CD8-positive, alpha-beta memory T cell (primary cell): ENCODE measurements around the gene EIF6. TPM values are rescaled to one million over a fixed set of nuclear protein-coding genes. Genes with fewer than 3 reads are reported as not detected.

Experiments
- CTCF ChIA-PET: fragments of 350-600 bp; sonication (Branson Sonifier 250); formaldehyde crosslinking; loops from one replicate; lab custom pipeline; 2021; ENCODE audit warnings: antibody characterized with exemption; lab: Charles Lee
- POLR2A ChIA-PET: fragments of 350-600 bp; sonication (Branson Sonifier 250); formaldehyde crosslinking; loops from one replicate; lab custom pipeline; 2021; ENCODE audit warnings: antibody characterized with exemption; lab: Charles Lee
- DNase-seq, 5 donors: peaks; one replicate each; pipeline versions ENCODE4 v3.0.0 to v3.0.0-alpha.2; 2020 to 2022; ENCODE audit warnings: mixed read lengths in 1 of 5
- H3K27ac ChIP-seq: one replicate; pipeline ENCODE4 v1.7.0; 2013; ENCODE audit warnings: low read depth, mild to moderate bottlenecking, low read length, moderate library complexity
- H3K27me3 ChIP-seq: 2 replicates; pipeline ENCODE4 v1.7.0; 2013; ENCODE audit warnings: low read length, mild to moderate bottlenecking; ENCODE audit not compliant: insufficient read depth, poor library complexity, severe bottlenecking
- H3K36me3 ChIP-seq: 2 replicates; pipeline ENCODE4 v1.7.0; 2013; ENCODE audit warnings: mild to moderate bottlenecking, low read length, moderate library complexity; ENCODE audit not compliant: insufficient read depth
- H3K4me1 ChIP-seq: 2 replicates; pipeline ENCODE4 v1.7.0; 2013; ENCODE audit warnings: mild to moderate bottlenecking, low read length, moderate library complexity; ENCODE audit not compliant: insufficient read depth
- H3K4me3 ChIP-seq: 2 replicates; pipeline ENCODE4 v1.7.0; 2013; ENCODE audit warnings: mild to moderate bottlenecking, low read length
- H3K9me3 ChIP-seq: 2 replicates; pipeline ENCODE4 v1.7.0; 2013; ENCODE audit warnings: mild to moderate bottlenecking, low read length
- H3K27ac Mint-ChIP-seq, 8 donors: one replicate each; pipeline ENCODE4 v1.8.0; 2020 to 2021; ENCODE audit warnings: mixed read lengths in 8 of 8, mild to moderate bottlenecking in 6 of 8, inconsistent platforms in 3 of 8, moderate library complexity in 3 of 8
- H3K27me3 Mint-ChIP-seq, 2 donors: one replicate each; pipeline ENCODE4 v1.8.0; 2020 to 2021; ENCODE audit warnings: mixed read lengths in 2 of 2, mild to moderate bottlenecking in 1 of 2, moderate library complexity in 1 of 2
- H3K36me3 Mint-ChIP-seq, 3 donors: one replicate each; pipeline ENCODE4 v1.8.0; 2020 to 2021; ENCODE audit warnings: mixed read lengths in 3 of 3, inconsistent platforms in 1 of 3, mild to moderate bottlenecking in 1 of 3
- H3K4me1 Mint-ChIP-seq, 3 donors: one replicate each; pipeline ENCODE4 v1.8.0; 2020 to 2021; ENCODE audit warnings: mixed read lengths in 3 of 3, inconsistent platforms in 1 of 3, mild to moderate bottlenecking in 1 of 3
- H3K4me3 Mint-ChIP-seq, 7 donors: one replicate each; pipeline ENCODE4 v1.8.0; 2020 to 2021; ENCODE audit warnings: mixed read lengths in 7 of 7, mild to moderate bottlenecking in 6 of 7, moderate library complexity in 4 of 7, inconsistent platforms in 2 of 7
- H3K9me3 Mint-ChIP-seq, 5 donors: one replicate each; pipeline ENCODE4 v1.8.0; 2020 to 2022; ENCODE audit warnings: mixed read lengths in 5 of 5, mild to moderate bottlenecking in 3 of 5, moderate library complexity in 2 of 5, inconsistent platforms in 1 of 5
- polyA plus RNA-seq: library from polyadenylated mRNA; unstranded; fragments of 300-500 nt; fragmentation: Illumina TruSeq; gene quantifications from one replicate; pipeline ENCODE4 v1.2.3, GENCODE V29; 2021
- total RNA-seq, 2 experiments: library from RNA; stranded (reverse); gene quantifications; one replicate each; pipeline ENCODE4 v1.2.3, GENCODE V29; 2021

Gene EIF6
- total and polyA plus RNA-seq, 3 experiments from 2014 or later = 171 to 207 (median 204) TPM

DNA sequence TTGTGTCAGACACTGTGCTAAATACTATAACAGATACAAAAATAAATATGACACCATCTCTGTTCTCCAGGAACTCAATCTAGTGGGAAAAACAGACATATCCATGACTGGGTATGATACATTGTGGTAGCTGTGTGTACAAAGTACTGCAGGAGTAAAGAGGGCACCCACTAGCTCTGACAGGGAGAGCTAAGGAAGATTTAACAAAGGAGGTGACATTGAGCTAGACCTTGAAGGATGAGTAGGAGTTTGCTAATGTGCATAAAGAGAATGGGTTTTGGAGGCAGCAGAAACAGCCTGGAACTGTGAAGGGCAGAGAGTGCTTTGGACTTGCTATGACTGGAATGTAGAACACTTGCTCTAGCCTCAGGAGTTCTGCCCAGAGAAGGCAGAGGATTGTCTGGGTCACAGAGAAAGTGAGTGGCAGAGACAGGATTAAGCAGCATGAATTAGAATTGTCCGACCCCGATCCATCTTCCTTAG lies 43.7 kb downstream of the EIF6 start:
- H3K36me3 ChIP-seq = no peaks in the 10 kb centered on the region
- Mint-ChIP-seq H3K4me3 (no peak overlapping the region), H3K27me3 (peaks cover 3 to 11% of the 10 kb centered on the region in 2 donors), H3K36me3 (peaks cover 6 to 14% (median 9%) of the 10 kb centered on the region in 3 donors), H3K9me3 (no peaks in the 10 kb centered on the region), H3K4me1 (peaks cover 0 to 7% (median 0%) of the 10 kb centered on the region in 3 donors), H3K27ac (no peak overlapping the region)
- no peak overlapping the region for H3K27ac ChIP-seq
- H3K27me3 ChIP-seq = peaks cover 13% of the 10 kb centered on the region
- H3K4me3 ChIP-seq = no peak overlapping the region
- no peaks in the 10 kb centered on the region for H3K9me3 ChIP-seq
- ChIA-PET POLR2A (no interaction called here), CTCF (interaction anchor here (1.3 to 2.6 kb wide), 2 partner anchors 28 to 63 kb away, joined by 3 to 10 read pairs; no protein-coding TSS in a partner anchor)
- H3K4me1 ChIP-seq = no peaks in the 10 kb centered on the region
- DNase-seq = no peak

GRCh38 chr20:35240083-35240810 lies 44.3 kb downstream of the EIF6 start:
- Mint-ChIP-seq H3K27ac (peak overlapping the region in 2 of 8 donors; percentile 17 to 58), H3K9me3 (no peaks in the 10 kb centered on the region), H3K4me3 (no peak overlapping the region), H3K4me1 (peaks cover 0 to 7% (median 0%) of the 10 kb centered on the region in 3 donors), H3K27me3 (peaks cover 3 to 11% of the 10 kb centered on the region in 2 donors), H3K36me3 (peaks cover 6 to 17% (median 9%) of the 10 kb centered on the region in 3 donors)
- Histone ChIP-seq H3K4me1 (no peaks in the 10 kb centered on the region), H3K4me3 (no peak overlapping the region), H3K9me3 (no peaks in the 10 kb centered on the region), H3K27me3 (peaks cover 13% of the 10 kb centered on the region), H3K36me3 (no peaks in the 10 kb centered on the region), H3K27ac (no peak overlapping the region)
- ChIA-PET CTCF (interaction anchor here (1.3 kb wide), 1 partner anchor 63 kb away, joined by 3 read pairs; no protein-coding TSS in a partner anchor), POLR2A (no interaction called here)
- DNase-seq = no peak

- H3K4me3 Mint-ChIP-seq = no peak overlapping the region
- no peaks in the 10 kb centered on the region for H3K9me3 ChIP-seq
- no peak overlapping the region for H3K27ac ChIP-seq
- H3K27me3 ChIP-seq = peaks cover 13% of the 10 kb centered on the region
- H3K36me3 Mint-ChIP-seq = peaks cover 12 to 28% (median 19%) of the 10 kb centered on the region in 3 donors
- H3K4me3 ChIP-seq = no peak overlapping the region
- ChIA-PET POLR2A (interaction anchor here (0.6 kb wide), 1 partner anchor 57 kb away, joined by 4 read pairs; no protein-coding TSS in a partner anchor), CTCF (no interaction called here)
- peaks cover 8 to 12% of the 10 kb centered on the region in 2 donors for H3K27me3 Mint-ChIP-seq
- DNase-seq = no peak
- H3K4me1 ChIP-seq = no peaks in the 10 kb centered on the region
- H3K4me1 Mint-ChIP-seq = peaks cover 0 to 7% (median 0%) of the 10 kb centered on the region in 3 donors
- H3K9me3 Mint-ChIP-seq = no peaks in the 10 kb centered on the region
- H3K27ac Mint-ChIP-seq = peak overlapping the region in 3 of 8 donors; percentile 31 to 93 (median 35)
- no peaks in the 10 kb centered on the region for H3K36me3 ChIP-seq
Observed at GRCh38 chr20:35238735-35239134, 45.8 kb downstream of the EIF6 start.

- Mint-ChIP-seq H3K36me3 (peaks cover 12 to 28% (median 23%) of the 10 kb centered on the region in 3 donors), H3K27me3 (peaks cover 8 to 12% of the 10 kb centered on the region in 2 donors), H3K4me3 (no peak overlapping the region), H3K4me1 (peaks cover 0 to 7% (median 0%) of the 10 kb centered on the region in 3 donors), H3K27ac (no peak overlapping the region), H3K9me3 (no peaks in the 10 kb centered on the region)
- ChIA-PET POLR2A (no interaction called here), CTCF (no interaction called here)
- Histone ChIP-seq H3K27ac (no peak overlapping the region), H3K4me1 (no peaks in the 10 kb centered on the region), H3K36me3 (no peaks in the 10 kb centered on the region), H3K9me3 (no peaks in the 10 kb centered on the region), H3K4me3 (no peak overlapping the region), H3K27me3 (peaks cover 13% of the 10 kb centered on the region)
- DNase-seq = no peak
Observed at GRCh38 chr20:35238170-35238569, 46.4 kb downstream of the EIF6 start.

GRCh38 chr20:35237486-35237885 lies 47.1 kb downstream of the EIF6 start:
- POLR2A ChIA-PET = no interaction called here
- H3K9me3 Mint-ChIP-seq = no peaks in the 10 kb centered on the region
- CTCF ChIA-PET = no interaction called here
- H3K4me1 Mint-ChIP-seq = peaks cover 0 to 7% (median 0%) of the 10 kb centered on the region in 3 donors
- H3K4me1 ChIP-seq = no peaks in the 10 kb centered on the region
- no peak overlapping the region for H3K4me3 Mint-ChIP-seq
- no peaks in the 10 kb centered on the region for H3K9me3 ChIP-seq
- H3K27me3 ChIP-seq = peaks cover 13% of the 10 kb centered on the region
- peaks cover 14 to 29% (median 23%) of the 10 kb centered on the region in 3 donors for H3K36me3 Mint-ChIP-seq
- DNase-seq = no peak
- no peak overlapping the region for H3K27ac ChIP-seq
- H3K27ac Mint-ChIP-seq = peak overlapping the region in 1 of 8 donors; percentile 61
- H3K27me3 Mint-ChIP-seq = peaks cover 8 to 9% of the 10 kb centered on the region in 2 donors
- H3K36me3 ChIP-seq = no peaks in the 10 kb centered on the region
- no peak overlapping the region for H3K4me3 ChIP-seq

GRCh38 chr20:35235881-35236280 lies 48.7 kb downstream of the EIF6 start:
- no peak for DNase-seq
- H3K4me1 ChIP-seq = no peaks in the 10 kb centered on the region
- peaks cover 4% of the 10 kb centered on the region for H3K27me3 ChIP-seq
- H3K36me3 ChIP-seq = no peaks in the 10 kb centered on the region
- ChIA-PET CTCF (no interaction called here), POLR2A (no interaction called here)
- no peak overlapping the region for H3K27ac ChIP-seq
- no peaks in the 10 kb centered on the region for H3K9me3 ChIP-seq
- H3K4me1 Mint-ChIP-seq = peaks cover 0 to 7% (median 0%) of the 10 kb centered on the region in 3 donors
- no peak overlapping the region for H3K4me3 Mint-ChIP-seq
- H3K27ac Mint-ChIP-seq = no peak overlapping the region
- H3K4me3 ChIP-seq = no peak overlapping the region
- H3K9me3 Mint-ChIP-seq = no peaks in the 10 kb centered on the region
- H3K36me3 Mint-ChIP-seq = peaks cover 23 to 38% (median 30%) of the 10 kb centered on the region in 3 donors
- peaks cover 10 to 14% of the 10 kb centered on the region in 2 donors for H3K27me3 Mint-ChIP-seq

- Histone ChIP-seq H3K27me3 (peaks cover under 1% of the 10 kb centered on the region), H3K27ac (no peak overlapping the region), H3K4me3 (no peak overlapping the region), H3K9me3 (no peaks in the 10 kb centered on the region), H3K4me1 (no peaks in the 10 kb centered on the region), H3K36me3 (no peaks in the 10 kb centered on the region)
- H3K4me3 Mint-ChIP-seq = no peak overlapping the region
- POLR2A ChIA-PET = interaction anchor here (0.6 kb wide), 1 partner anchor 351 kb away, joined by 11 read pairs; no protein-coding TSS in a partner anchor
- no peak for DNase-seq
- H3K36me3 Mint-ChIP-seq = peaks cover 27 to 40% (median 40%) of the 10 kb centered on the region in 3 donors
- CTCF ChIA-PET = no interaction called here
- no peak overlapping the region for H3K27ac Mint-ChIP-seq
- no peaks in the 10 kb centered on the region for H3K9me3 Mint-ChIP-seq
- H3K27me3 Mint-ChIP-seq = peaks cover 16 to 33% of the 10 kb centered on the region in 2 donors
- peaks cover 0 to under 1% (median under 1%) of the 10 kb centered on the region in 3 donors for H3K4me1 Mint-ChIP-seq
Observed at GRCh38 chr20:35232575-35232974, 52.0 kb downstream of the EIF6 start.
